K562 (cell line): ENCODE data around the gene DPH7. TPM values are rescaled to one million over a fixed set of nuclear protein-coding genes. Genes with fewer than 3 reads are reported as not detected.

Experiments used
- CBFB ChIP-seq: sonication (generic); formaldehyde crosslinking; IDR thresholded peaks from 2 replicates; pipeline ENCODE4 v1.4.0; 2020; ENCODE audit warnings: mild to moderate bottlenecking, missing genetic modification reagents
- CREM ChIP-seq: IDR thresholded peaks from 2 replicates; pipeline ENCODE4 v1.6.1; 2014; ENCODE audit warnings: antibody characterized with exemption, low read depth
- FOXK1 ChIP-seq: sonication (generic); formaldehyde crosslinking; IDR thresholded peaks from 2 replicates; pipeline ENCODE4 v1.8.0; 2022; ENCODE audit warnings: missing genetic modification reagents, mild to moderate bottlenecking, borderline replicate concordance
- POLR2AphosphoS2 ChIP-seq: IDR thresholded peaks from 2 replicates; pipeline ENCODE4 v1.6.1; 2012; ENCODE audit warnings: low read length, improper control_type of control experiment
- POLR2AphosphoS5 ChIP-seq: IDR thresholded peaks from 2 replicates; pipeline ENCODE4 v1.6.1; 2011; ENCODE audit warnings: mild to moderate bottlenecking, low read depth, low read length, moderate library complexity; ENCODE audit not compliant: control insufficient read depth, insufficient read depth
- SAFB ChIP-seq: fragments of 200-400 bp; formaldehyde crosslinking; IDR thresholded peaks from 2 replicates; pipeline ENCODE4 v1.6.1; 2017; ENCODE audit warnings: low read depth, low read length, borderline replicate concordance
- SIRT6 ChIP-seq: IDR thresholded peaks from one replicate; pipeline ENCODE4 v1.6.1; 2012; ENCODE audit warnings: low read depth, mild to moderate bottlenecking, control low read depth, inconsistent platforms, low read length, moderate library complexity
- XRCC4 ChIP-seq: IDR thresholded peaks from one replicate; pipeline ENCODE4 v1.6.1; 2011; ENCODE audit not compliant: insufficient read depth, insufficient read length; ENCODE audit errors: extremely low read depth
- ZNF184 ChIP-seq: sonication (generic); formaldehyde crosslinking; IDR thresholded peaks from 2 replicates; pipeline ENCODE4 v1.5.0; 2020; ENCODE audit warnings: missing genetic modification reagents
- ZNF253 ChIP-seq: fragments of 250-450 bp; sonication (Bioruptor Pico); conservative IDR thresholded peaks from 2 replicates; pipeline ENCODE4 v1.6.1; 2021; ENCODE audit warnings: mild to moderate bottlenecking
- ZNF445 ChIP-seq: fragments of 250-450 bp; sonication (Bioruptor Pico); IDR thresholded peaks from 2 replicates; pipeline ENCODE4 v1.4.0; 2020; ENCODE audit warnings: low read depth, mild to moderate bottlenecking, moderate library complexity
- ZNF778 ChIP-seq: fragments of 450-650 bp; formaldehyde crosslinking; IDR thresholded peaks from 2 replicates; pipeline ENCODE4 v1.4.0; 2020; ENCODE audit warnings: mild to moderate bottlenecking, moderate library complexity
- polyA plus RNA-seq, 8 experiments: library from polyadenylated mRNA; depleted of rRNA in 4 of 8; stranded (reverse) in 5 of 8; unstranded in 3 of 8; fragments of >200 nt; fragmentation: Nextera tagmentation in 2 of 8; fragmentation: Illumina TruSeq in 1 of 8; extraction: Ambion mirVana in 2 of 8; extraction: Trizol in 1 of 8; gene quantifications; 2 replicates each; pipeline versions ENCODE4 v1.2.1 to v1.2.3, GENCODE V29; 2011 to 2014; ENCODE audit warnings: inconsistent platforms in 1 of 8, missing spikeins in 1 of 8
- total RNA-seq, 7 experiments: library from RNA; depleted of rRNA in 6 of 7; stranded (reverse); fragments of >200 nt in 6 of 7; fragmentation: Illumina TruSeq in 2 of 7; extraction: Trizol in 2 of 7; gene quantifications; 2 replicates each; pipeline versions ENCODE4 v1.2.1 to v1.2.3, GENCODE V29; 2011 to 2021; ENCODE audit warnings: low replicate concordance in 1 of 7
- TF ChIP-seq, protein P1 (sequence below), 2 experiments: fragments of 150-350 bp in 1 of 2; IDR thresholded peaks; 2 replicates each; pipeline ENCODE4 v1.6.1; 2012 to 2016; ENCODE audit warnings: low read depth in 2 of 2, low read length in 2 of 2, mild to moderate bottlenecking in 1 of 2, moderate library complexity in 1 of 2
- TF ChIP-seq, protein P2 (sequence below), 3 experiments: fragments of 200-800 bp in 1 of 3; fragments of 250-450 bp in 1 of 3; fragments of 450-650 bp in 1 of 3; sonication (Bioruptor Pico) in 1 of 3; sonication (Bioruptor generic) in 1 of 3; formaldehyde crosslinking in 1 of 3; IDR thresholded peaks; 2 replicates each; pipeline versions ENCODE4 v1.6.1 to v1.8.0; 2016 to 2022; ENCODE audit warnings: mild to moderate bottlenecking in 2 of 3, missing genetic modification characterization in 2 of 3, missing compliant biosample characterization in 1 of 3, moderate library complexity in 1 of 3
- TF ChIP-seq, protein P3 (sequence below): IDR thresholded peaks from 2 replicates; pipeline ENCODE4 v1.6.1; 2016; ENCODE audit warnings: missing genetic modification characterization, missing compliant biosample characterization
- TF ChIP-seq, protein P4 (sequence below), 2 experiments: IDR thresholded peaks; 2 replicates each; pipeline ENCODE4 v1.6.1; 2011; ENCODE audit warnings: borderline replicate concordance in 1 of 2, control low read depth in 1 of 2, low read depth in 1 of 2, low read length in 1 of 2, mild to moderate bottlenecking in 1 of 2, mixed read lengths in 1 of 2, moderate library complexity in 1 of 2; ENCODE audit not compliant: insufficient read depth in 1 of 2, insufficient read length in 1 of 2, poor library complexity in 1 of 2, severe bottlenecking in 1 of 2; ENCODE audit errors: extremely low read depth in 1 of 2

The DPH7 gene
- total and polyA plus RNA-seq, 9 of the 15 experiments (the other 6 are each of a cell fraction or from before 2014, with no cell fraction given): 13.9 to 68.6 (median 41.3) TPM

DNA sequence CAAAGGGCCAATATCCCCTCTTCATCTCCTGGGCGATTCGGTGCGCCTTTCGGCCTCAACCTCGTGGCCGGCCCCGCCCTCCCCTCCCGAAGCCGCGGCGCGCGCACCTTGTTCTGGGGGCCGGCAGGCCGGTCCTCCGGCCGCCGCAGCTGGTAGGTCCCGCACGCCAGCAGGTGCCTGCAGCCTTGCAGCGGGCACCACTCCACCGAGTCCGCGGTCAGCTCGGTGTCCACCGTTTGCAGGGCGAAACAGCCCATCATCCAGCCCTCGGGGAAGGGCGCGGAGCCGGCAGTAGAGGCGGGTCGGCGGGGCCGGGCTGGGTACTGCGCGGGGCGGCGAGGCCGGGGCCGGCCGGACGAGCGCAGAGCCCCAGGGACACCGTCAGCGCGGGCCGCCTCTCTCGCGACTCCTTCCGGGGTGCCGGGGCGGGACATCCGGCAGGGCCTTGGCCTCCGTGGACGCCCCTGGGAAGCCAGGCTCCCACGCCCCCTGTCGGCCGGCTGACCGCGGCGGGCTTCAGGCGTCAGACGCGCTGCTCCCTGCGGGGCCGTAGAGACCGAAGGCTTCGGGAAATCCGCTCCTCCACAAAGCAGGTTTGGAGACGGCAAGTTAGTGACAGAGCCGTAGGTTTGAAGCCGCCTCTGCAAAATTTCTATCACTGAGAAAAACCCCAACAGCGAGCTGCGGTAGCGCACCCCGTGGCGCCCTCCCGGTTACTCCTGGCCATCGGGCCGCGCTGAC is at the start of gene DPH7 (continued):
- TF ChIP-seq, protein P1, sequence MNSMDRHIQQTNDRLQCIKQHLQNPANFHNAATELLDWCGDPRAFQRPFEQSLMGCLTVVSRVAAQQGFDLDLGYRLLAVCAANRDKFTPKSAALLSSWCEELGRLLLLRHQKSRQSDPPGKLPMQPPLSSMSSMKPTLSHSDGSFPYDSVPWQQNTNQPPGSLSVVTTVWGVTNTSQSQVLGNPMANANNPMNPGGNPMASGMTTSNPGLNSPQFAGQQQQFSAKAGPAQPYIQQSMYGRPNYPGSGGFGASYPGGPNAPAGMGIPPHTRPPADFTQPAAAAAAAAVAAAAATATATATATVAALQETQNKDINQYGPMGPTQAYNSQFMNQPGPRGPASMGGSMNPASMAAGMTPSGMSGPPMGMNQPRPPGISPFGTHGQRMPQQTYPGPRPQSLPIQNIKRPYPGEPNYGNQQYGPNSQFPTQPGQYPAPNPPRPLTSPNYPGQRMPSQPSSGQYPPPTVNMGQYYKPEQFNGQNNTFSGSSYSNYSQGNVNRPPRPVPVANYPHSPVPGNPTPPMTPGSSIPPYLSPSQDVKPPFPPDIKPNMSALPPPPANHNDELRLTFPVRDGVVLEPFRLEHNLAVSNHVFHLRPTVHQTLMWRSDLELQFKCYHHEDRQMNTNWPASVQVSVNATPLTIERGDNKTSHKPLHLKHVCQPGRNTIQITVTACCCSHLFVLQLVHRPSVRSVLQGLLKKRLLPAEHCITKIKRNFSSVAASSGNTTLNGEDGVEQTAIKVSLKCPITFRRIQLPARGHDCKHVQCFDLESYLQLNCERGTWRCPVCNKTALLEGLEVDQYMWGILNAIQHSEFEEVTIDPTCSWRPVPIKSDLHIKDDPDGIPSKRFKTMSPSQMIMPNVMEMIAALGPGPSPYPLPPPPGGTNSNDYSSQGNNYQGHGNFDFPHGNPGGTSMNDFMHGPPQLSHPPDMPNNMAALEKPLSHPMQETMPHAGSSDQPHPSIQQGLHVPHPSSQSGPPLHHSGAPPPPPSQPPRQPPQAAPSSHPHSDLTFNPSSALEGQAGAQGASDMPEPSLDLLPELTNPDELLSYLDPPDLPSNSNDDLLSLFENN (IDR thresholded peaks at IDR 0.05; ENCODE audit: low read depth in 2 of 2, low read length in 2 of 2): no peak
- TF ChIP-seq XRCC4 (no peak), ZNF778 (CRISPR knock-in tag) (no peak), POLR2AphosphoS5 (peak; percentile 60), CBFB (CRISPR knock-in tag) (no peak), SAFB (peak; percentile 14; the same call in 1 of the 2 replicates), POLR2AphosphoS2 (peak; percentile 76; the same call in 1 of the 2 replicates), ZNF445 (no peak), CREM (peak; percentile 91), ZNF253 (CRISPR knock-in tag) (no peak), SIRT6 (no peak), ZNF184 (CRISPR knock-in tag) (no peak), FOXK1 (no peak)
- TF ChIP-seq, protein P2, sequence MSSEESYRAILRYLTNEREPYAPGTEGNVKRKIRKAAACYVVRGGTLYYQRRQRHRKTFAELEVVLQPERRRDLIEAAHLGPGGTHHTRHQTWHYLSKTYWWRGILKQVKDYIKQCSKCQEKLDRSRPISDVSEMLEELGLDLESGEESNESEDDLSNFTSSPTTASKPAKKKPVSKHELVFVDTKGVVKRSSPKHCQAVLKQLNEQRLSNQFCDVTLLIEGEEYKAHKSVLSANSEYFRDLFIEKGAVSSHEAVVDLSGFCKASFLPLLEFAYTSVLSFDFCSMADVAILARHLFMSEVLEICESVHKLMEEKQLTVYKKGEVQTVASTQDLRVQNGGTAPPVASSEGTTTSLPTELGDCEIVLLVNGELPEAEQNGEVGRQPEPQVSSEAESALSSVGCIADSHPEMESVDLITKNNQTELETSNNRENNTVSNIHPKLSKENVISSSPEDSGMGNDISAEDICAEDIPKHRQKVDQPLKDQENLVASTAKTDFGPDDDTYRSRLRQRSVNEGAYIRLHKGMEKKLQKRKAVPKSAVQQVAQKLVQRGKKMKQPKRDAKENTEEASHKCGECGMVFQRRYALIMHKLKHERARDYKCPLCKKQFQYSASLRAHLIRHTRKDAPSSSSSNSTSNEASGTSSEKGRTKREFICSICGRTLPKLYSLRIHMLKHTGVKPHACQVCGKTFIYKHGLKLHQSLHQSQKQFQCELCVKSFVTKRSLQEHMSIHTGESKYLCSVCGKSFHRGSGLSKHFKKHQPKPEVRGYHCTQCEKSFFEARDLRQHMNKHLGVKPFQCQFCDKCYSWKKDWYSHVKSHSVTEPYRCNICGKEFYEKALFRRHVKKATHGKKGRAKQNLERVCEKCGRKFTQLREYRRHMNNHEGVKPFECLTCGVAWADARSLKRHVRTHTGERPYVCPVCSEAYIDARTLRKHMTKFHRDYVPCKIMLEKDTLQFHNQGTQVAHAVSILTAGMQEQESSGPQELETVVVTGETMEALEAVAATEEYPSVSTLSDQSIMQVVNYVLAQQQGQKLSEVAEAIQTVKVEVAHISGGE (CRISPR knock-in tag; IDR thresholded peaks at IDR 0.05): peak; percentile 91 to 98 (median 97)
- TF ChIP-seq, protein P3, sequence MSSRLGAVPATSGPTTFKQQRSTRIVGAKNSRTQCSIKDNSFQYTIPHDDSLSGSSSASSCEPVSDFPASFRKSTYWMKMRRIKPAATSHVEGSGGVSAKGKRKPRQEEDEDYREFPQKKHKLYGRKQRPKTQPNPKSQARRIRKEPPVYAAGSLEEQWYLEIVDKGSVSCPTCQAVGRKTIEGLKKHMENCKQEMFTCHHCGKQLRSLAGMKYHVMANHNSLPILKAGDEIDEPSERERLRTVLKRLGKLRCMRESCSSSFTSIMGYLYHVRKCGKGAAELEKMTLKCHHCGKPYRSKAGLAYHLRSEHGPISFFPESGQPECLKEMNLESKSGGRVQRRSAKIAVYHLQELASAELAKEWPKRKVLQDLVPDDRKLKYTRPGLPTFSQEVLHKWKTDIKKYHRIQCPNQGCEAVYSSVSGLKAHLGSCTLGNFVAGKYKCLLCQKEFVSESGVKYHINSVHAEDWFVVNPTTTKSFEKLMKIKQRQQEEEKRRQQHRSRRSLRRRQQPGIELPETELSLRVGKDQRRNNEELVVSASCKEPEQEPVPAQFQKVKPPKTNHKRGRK (tag): no peak
- TF ChIP-seq, protein P4, sequence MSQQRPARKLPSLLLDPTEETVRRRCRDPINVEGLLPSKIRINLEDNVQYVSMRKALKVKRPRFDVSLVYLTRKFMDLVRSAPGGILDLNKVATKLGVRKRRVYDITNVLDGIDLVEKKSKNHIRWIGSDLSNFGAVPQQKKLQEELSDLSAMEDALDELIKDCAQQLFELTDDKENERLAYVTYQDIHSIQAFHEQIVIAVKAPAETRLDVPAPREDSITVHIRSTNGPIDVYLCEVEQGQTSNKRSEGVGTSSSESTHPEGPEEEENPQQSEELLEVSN (IDR thresholded peaks at IDR 0.05; ENCODE audit: borderline replicate concordance in 1 of 2, extremely low read depth in 1 of 2, insufficient read depth in 1 of 2, insufficient read length in 1 of 2, low read depth in 1 of 2, low read length in 1 of 2, poor library complexity in 1 of 2, severe bottlenecking in 1 of 2): peak in 1 of 2 experiments; percentile 43
